Adrenal gland (tissue), 12 donors: ENCODE measurements around the gene AP1M1. TPM values are rescaled to one million over a fixed set of nuclear protein-coding genes. Genes with fewer than 3 reads are reported as not detected.

Source experiments
- DNase-seq, 7 donors: peaks; one replicate each; pipeline ENCODE4 v3.0.0-alpha.2; 2019 to 2020
- H3K27ac ChIP-seq, 5 donors: fragments of 200-600 bp; sonication (generic) in 4 of 5; 1 replicate in 3 of 5; 2 replicates in 2 of 5; pipeline versions ENCODE4 v1.5.1 to v1.8.0; 2016 to 2020; ENCODE audit warnings: mild to moderate bottlenecking in 1 of 5
- H3K27me3 ChIP-seq: fragments of 200-600 bp; 2 replicates; pipeline ENCODE4 v1.8.0; 2021
- H3K36me3 ChIP-seq, 2 donors: fragments of 200-600 bp; replicated peaks in 1 of 2; 1 replicate in 1 of 2; 2 replicates in 1 of 2; pipeline versions ENCODE4 v1.5.1 to v1.8.0; 2018 to 2022
- H3K4me1 ChIP-seq, 2 donors: fragments of 200-600 bp; replicated peaks in 1 of 2; 1 replicate in 1 of 2; 2 replicates in 1 of 2; pipeline versions ENCODE4 v1.5.1 to v1.8.0; 2018 to 2021
- H3K4me3 ChIP-seq, 4 donors: fragments of 200-600 bp; sonication (generic) in 3 of 4; one replicate each; pipeline ENCODE4 v1.5.1; 2016 to 2018
- H3K9me3 ChIP-seq, 3 donors: fragments of 200-600 bp; sonication (generic) in 1 of 3; replicated peaks in 1 of 3; 1 replicate in 2 of 3; 2 replicates in 1 of 3; pipeline versions ENCODE4 v1.5.1 to v1.8.0; 2016 to 2021
- CTCF ChIP-seq, 6 experiments: fragments of 450-650 bp in 4 of 6; fragments of 200-600 bp in 2 of 6; sonication (generic) in 1 of 6; IDR thresholded peaks; 1 replicate in 5 of 6; 2 replicates in 1 of 6; pipeline versions ENCODE4 v1.5.1 to v1.8.0; 2016 to 2021; ENCODE audit warnings: antibody characterized with exemption in 6 of 6, mild to moderate bottlenecking in 2 of 6, moderate library complexity in 1 of 6
- POLR2A ChIP-seq, 2 donors: fragments of 450-650 bp; IDR thresholded peaks; one replicate each; pipeline ENCODE4 v1.6.1; 2017; ENCODE audit warnings: antibody characterized with exemption in 2 of 2, mild to moderate bottlenecking in 2 of 2, moderate library complexity in 1 of 2
- WGBS, 4 donors: extraction: QIAGEN DNeasy Blood & Tissue Kit in 2 of 4; methylation state at CpG; one replicate each; pipeline versions ENCODE4 v1.1.5 to v1.1.7; 2013 to 2017; 5-methylcytosine and 5-hydroxymethylcytosine counted together
- intact Hi-C, 2 donors: fragments of 100-400 bp; cut with DNase I; formaldehyde crosslinking; loops; one replicate each; pipeline versions ENCODE4 v1.14.1 to v1.15.0; 2022 to 2023
- polyA plus RNA-seq, 3 donors: library from polyadenylated mRNA; stranded (reverse); fragments of 200-250 nt in 2 of 3; fragments of 350-450 nt in 1 of 3; fragmentation: Illumina TruSeq in 1 of 3; extraction: RNeasy Lipid Tissue Mini Kit (QIAGEN cat#74804) in 1 of 3; gene quantifications; one replicate each; pipeline ENCODE4 v1.2.3, GENCODE V29; 2013 to 2014
- total RNA-seq, 9 donors: library from RNA; depleted of rRNA in 4 of 9; stranded (reverse); fragments of >200 nt in 4 of 9; fragments of 120-200 nt in 1 of 9; fragmentation: NEBNext Ultra II Directional in 1 of 9; extraction: Animal tissue kit (Norgen Biotek cat#: 25700) in 1 of 9; gene quantifications; one replicate each; pipeline versions ENCODE4 v1.1.0 to v1.2.4, GENCODE V29; 2013 to 2023
- donor health status: healthy with polysubstance abuse.
- donor health status: Bipolar disorder and iron deficiency.
- donor health status: DM: yes; HTN: yes; CAD: no.
- donor health status: DM: no; HTN: no; CAD: no.
- donor health status: DM: no; HTN: no; CAD: no.
- donor health status: DM: yes; HTN: yes; CAD: no.

AP1M1 gene
- total and polyA plus RNA-seq, 12 donors = 51.3 to 99.6 (median 82.5) TPM

- WGBS, 4 donors = 86 to 93% (median 93%) methylated on average over 3 to 9 of the region's 9 CpGs
- TF ChIP-seq POLR2A (IDR thresholded peaks at IDR 0.05) = no peak
- TF ChIP-seq CTCF (IDR thresholded peaks at IDR 0.05) = no peak
- H3K4me1 ChIP-seq = peaks cover 21 to 37% of the 10 kb centered on the region in 2 donors
- H3K27ac ChIP-seq = peak overlapping the region in 1 of 5 donors; percentile 66
- no peak for DNase-seq
- intact Hi-C loops = no loop called here
- H3K9me3 ChIP-seq = no peaks in the 10 kb centered on the region
- no peak overlapping the region for H3K4me3 ChIP-seq
- peaks cover 0 to 17% of the 10 kb centered on the region in 2 donors for H3K36me3 ChIP-seq
- no peaks in the 10 kb centered on the region for H3K27me3 ChIP-seq
These were observed 1.7 kb downstream of the AP1M1 start for GRCh38 chr19:16199275-16199932.

GRCh38 chr19:16200038-16201010 is 2.6 kb downstream of the AP1M1 start:
- no peak overlapping the region for H3K4me3 ChIP-seq
- H3K27ac ChIP-seq = peak overlapping the region in 1 of 5 donors; percentile 66
- DNase-seq = peak in 3 of 7 donors; percentile 60 to 77 (median 69)
- H3K27me3 ChIP-seq = no peaks in the 10 kb centered on the region
- WGBS, 4 donors = 75 to 79% (median 77%) methylated on average over 20 of the region's 20 CpGs
- H3K4me1 ChIP-seq = peaks cover 23 to 41% of the 10 kb centered on the region in 2 donors
- H3K9me3 ChIP-seq = no peaks in the 10 kb centered on the region
- TF ChIP-seq POLR2A (IDR thresholded peaks at IDR 0.05) (no peak), CTCF (IDR thresholded peaks at IDR 0.05) (no peak)
- intact Hi-C loops = no loop called here
- H3K36me3 ChIP-seq = peaks cover 0 to 20% of the 10 kb centered on the region in 2 donors

- intact Hi-C loops = no loop called here
- no peak overlapping the region for H3K27ac ChIP-seq
- DNase-seq = no peak
- peaks cover 28 to 46% of the 10 kb centered on the region in 2 donors for H3K4me1 ChIP-seq
- no peaks in the 10 kb centered on the region for H3K9me3 ChIP-seq
- H3K4me3 ChIP-seq = no peak overlapping the region
- H3K36me3 ChIP-seq = peaks cover 0 to 26% of the 10 kb centered on the region in 2 donors
- 87 to 92% (median 91%) methylated on average over 4 of the region's 4 CpGs for WGBS, 4 donors
- H3K27me3 ChIP-seq = no peaks in the 10 kb centered on the region
- TF ChIP-seq CTCF (IDR thresholded peaks at IDR 0.05) (no peak), POLR2A (IDR thresholded peaks at IDR 0.05) (no peak)
These were observed 3.3 kb downstream of the AP1M1 start for GRCh38 chr19:16201011-16201391.
